Thoracic aorta (tissue), 2 donors: ENCODE data around the gene COPS4. TPM values are rescaled to one million over a fixed set of nuclear protein-coding genes. Genes with fewer than 3 reads are reported as not detected.
A peak's percentile ranks its signal among the peaks of the same experiment; 100 is the strongest.

Source experiments
- ATAC-seq: fragments of 150-250 bp; one replicate; pipeline ENCODE4 v1.8.0; 2017; ENCODE audit warnings: low read depth; ENCODE audit not compliant: insufficient number of reproducible peaks, low FRiP score
- DNase-seq: peaks from one replicate; pipeline ENCODE4 v3.0.0-alpha.2; 2020; ENCODE audit warnings: low spot score
- H3K27ac ChIP-seq, 2 donors: fragments of 200-600 bp; sonication (generic); 1 replicate in 1 of 2; 2 replicates in 1 of 2; pipeline ENCODE4 v1.5.1; 2016; ENCODE audit warnings: mild to moderate bottlenecking in 2 of 2, moderate library complexity in 2 of 2
- H3K27me3 ChIP-seq: fragments of 200-600 bp; sonication (generic); replicated peaks from 2 replicates; pipeline ENCODE4 v1.6.0; 2016; ENCODE audit warnings: mild to moderate bottlenecking; ENCODE audit not compliant: insufficient read depth
- H3K36me3 ChIP-seq: fragments of 200-600 bp; sonication (generic); one replicate; pipeline ENCODE4 v1.5.1; 2016
- H3K4me1 ChIP-seq, 2 donors: fragments of 200-600 bp; sonication (generic); 1 replicate in 1 of 2; 2 replicates in 1 of 2; pipeline versions ENCODE4 v1.5.1 to v1.6.0; 2016; ENCODE audit warnings: low read depth in 2 of 2, mild to moderate bottlenecking in 1 of 2; ENCODE audit not compliant: control insufficient read depth in 1 of 2
- H3K4me3 ChIP-seq: fragments of 200-600 bp; sonication (generic); 2 replicates; pipeline ENCODE4 v1.5.1; 2016; ENCODE audit warnings: mild to moderate bottlenecking
- H3K9me3 ChIP-seq: fragments of 200-600 bp; sonication (generic); 2 replicates; pipeline ENCODE4 v1.5.1; 2016
- total RNA-seq, 2 donors: library from RNA; depleted of rRNA; stranded (reverse); fragments of >200 nt; gene quantifications; one replicate each; pipeline versions ENCODE4 v1.1.0 to v1.2.3, GENCODE V29; 2016
- TF ChIP-seq, protein P1 (sequence below): fragments of 200-600 bp; sonication (generic); IDR thresholded peaks from one replicate; pipeline ENCODE4 v1.5.1; 2019; ENCODE audit warnings: antibody characterized with exemption

The COPS4 gene
- total RNA-seq, 2 donors from 2014 or later = 40.3 to 70.7 TPM

DNA sequence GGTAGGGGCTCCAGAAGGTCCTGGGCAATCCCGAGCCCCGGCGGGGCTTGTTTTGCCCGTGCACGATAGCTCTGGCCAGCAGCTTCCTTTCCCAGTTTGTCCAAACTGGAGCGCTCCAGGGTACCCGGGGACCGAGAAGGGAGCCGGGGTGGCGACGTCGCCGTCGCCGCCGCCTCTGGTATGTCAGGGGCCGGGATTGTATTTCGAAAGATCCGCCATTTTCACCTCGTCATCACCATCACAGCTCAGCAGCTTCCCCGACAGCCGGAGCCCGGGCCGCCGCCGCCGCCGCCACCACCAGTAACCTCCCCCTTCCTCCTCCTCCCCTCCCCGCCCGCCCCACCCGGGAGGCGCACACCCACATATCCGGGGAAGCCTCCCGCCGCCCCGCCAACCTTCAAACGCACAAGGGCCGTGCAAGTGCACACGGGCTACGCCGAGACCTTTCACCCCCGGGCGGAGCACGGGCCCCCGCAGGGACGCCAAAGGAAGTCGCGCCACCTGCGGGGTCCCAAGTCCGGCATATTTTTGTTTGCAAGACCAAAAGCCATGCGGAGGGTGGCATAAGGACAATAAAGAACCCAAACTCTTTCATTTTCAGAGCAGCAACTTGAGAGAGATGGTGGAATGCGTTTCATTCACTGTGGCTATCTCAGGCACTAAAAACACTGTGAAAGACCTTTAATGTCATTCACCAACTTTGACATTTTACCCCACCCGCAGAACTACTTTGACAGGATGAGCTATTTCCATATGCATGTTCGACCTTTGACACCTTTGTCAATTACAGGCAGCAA lies 24.3 kb upstream of the COPS4 start, which contains the start of gene LIN54:
LIN54 (minus strand) TSS at position 302 of the 797 bp plus-strand sequence. CDS start 25,979 bp downstream, outside the sequence.
- Histone ChIP-seq H3K4me3 (peak within 1 kb of the TSS; percentile 97), H3K4me1 (peaks cover 26 to 31% of the 10 kb centered on the region in 2 donors), H3K27ac (peak within 1 kb of the TSS; percentile 93 to 95), H3K27me3 (no peaks in the 10 kb centered on the region), H3K9me3 (no peaks in the 10 kb centered on the region), H3K36me3 (no peaks in the 10 kb centered on the region)
- TF ChIP-seq, protein P1, sequence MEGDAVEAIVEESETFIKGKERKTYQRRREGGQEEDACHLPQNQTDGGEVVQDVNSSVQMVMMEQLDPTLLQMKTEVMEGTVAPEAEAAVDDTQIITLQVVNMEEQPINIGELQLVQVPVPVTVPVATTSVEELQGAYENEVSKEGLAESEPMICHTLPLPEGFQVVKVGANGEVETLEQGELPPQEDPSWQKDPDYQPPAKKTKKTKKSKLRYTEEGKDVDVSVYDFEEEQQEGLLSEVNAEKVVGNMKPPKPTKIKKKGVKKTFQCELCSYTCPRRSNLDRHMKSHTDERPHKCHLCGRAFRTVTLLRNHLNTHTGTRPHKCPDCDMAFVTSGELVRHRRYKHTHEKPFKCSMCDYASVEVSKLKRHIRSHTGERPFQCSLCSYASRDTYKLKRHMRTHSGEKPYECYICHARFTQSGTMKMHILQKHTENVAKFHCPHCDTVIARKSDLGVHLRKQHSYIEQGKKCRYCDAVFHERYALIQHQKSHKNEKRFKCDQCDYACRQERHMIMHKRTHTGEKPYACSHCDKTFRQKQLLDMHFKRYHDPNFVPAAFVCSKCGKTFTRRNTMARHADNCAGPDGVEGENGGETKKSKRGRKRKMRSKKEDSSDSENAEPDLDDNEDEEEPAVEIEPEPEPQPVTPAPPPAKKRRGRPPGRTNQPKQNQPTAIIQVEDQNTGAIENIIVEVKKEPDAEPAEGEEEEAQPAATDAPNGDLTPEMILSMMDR = no peak
- DNase-seq (peak; percentile 53), ATAC-seq (peak; percentile 31)

DNA sequence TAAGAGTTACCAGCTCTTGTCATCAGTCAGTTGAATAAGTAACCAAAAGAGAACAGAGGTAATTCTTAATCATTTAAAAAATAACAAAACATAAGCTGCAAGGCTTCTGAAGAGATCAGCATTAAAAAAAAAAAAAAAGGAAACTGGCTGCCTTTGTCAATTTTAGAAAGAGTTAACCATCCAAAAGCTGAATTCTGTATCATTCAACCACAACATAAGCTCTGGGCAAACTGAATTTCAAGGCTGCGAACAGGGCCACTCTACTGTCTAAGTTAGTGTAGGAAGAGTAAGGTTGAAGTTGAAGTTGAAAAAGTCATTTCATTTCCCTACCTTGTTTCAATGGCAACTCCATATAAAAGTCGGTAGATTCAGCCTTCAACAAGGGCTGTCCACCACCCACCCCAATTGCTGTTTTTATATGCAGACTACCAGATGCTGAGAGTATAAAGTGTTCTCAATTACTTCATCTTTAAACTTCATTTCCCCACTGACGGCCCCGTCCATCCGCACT lies 23.2 kb upstream of the COPS4 start:
- TF ChIP-seq, protein P1 = no peak
- H3K27ac ChIP-seq = peak overlapping the region; percentile 33 to 58
- no peaks in the 10 kb centered on the region for H3K9me3 ChIP-seq
- DNase-seq = no peak
- ATAC-seq = no peak
- H3K36me3 ChIP-seq = no peaks in the 10 kb centered on the region
- no peaks in the 10 kb centered on the region for H3K27me3 ChIP-seq
- H3K4me3 ChIP-seq = peak overlapping the region; percentile 97
- peaks cover 26 to 31% of the 10 kb centered on the region in 2 donors for H3K4me1 ChIP-seq

DNA sequence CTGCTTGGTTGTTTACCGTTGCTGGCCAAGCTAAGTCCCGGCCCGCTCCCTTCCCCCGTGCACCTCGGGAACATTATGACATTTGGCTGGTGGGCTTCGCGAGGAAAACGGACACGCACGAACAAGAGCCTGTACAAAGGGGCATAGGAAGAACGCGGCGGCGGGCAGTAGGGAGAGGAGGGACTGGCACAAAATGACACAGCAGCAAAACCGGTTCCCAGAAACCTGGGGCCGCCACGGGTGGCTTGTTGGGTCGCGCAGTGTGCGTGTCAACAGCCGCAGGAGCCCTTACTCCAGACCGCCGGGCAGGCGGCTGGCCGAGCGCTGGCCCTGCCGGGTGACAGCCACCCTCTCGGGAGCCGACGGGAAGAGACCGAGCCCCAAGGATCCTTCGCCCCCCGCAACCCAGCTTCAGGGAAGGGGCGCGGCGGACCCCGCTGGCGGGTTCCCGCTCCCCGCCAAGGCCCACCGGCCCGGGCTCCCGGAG lies 22.7 kb upstream of the COPS4 start:
- Histone ChIP-seq H3K4me3 (peak overlapping the region; percentile 97), H3K9me3 (no peaks in the 10 kb centered on the region), H3K4me1 (peaks cover 26 to 31% of the 10 kb centered on the region in 2 donors), H3K27ac (peak overlapping the region; percentile 33 to 58), H3K36me3 (no peaks in the 10 kb centered on the region), H3K27me3 (no peaks in the 10 kb centered on the region)
- TF ChIP-seq, protein P1 = no peak
- ATAC-seq (no peak), DNase-seq (no peak)

DNA sequence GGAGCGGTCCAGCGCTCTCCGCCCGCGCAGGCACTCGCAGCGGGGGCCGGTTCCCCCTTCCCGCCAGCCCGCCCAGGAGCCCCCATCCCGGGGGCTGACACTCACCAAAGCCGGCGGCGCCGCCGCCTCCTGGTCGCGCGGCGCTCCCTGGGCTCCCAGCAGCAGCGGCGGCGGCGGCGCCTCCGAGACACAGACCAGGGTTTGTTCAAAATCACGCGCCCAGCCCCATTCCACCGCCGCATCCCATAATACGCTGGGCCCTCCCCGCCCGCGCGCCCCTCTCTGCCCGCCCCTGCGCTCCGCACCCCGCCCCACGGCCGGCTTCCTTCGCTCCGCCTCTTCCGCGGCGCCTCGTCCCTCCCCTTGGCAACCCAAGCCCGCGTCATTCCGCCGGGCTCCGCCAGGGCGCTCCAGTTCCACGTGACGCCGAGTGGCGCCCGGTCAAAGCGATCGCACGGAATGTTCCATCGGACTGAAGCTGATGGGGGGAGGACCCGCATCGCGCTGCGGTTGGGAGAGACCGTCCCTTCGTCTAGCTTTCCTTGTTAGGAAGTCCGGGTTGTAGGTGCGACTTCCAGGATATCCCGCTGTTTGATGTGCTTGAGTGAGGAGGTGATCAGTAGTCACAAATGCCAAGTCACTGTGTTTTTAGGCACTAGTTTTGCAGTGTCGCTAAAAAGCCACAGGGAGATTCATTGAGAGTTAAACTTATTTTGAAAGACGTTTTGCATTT lies 22.1 kb upstream of the COPS4 start:
- TF ChIP-seq, protein P1 = peak; percentile 77
- DNase-seq = peak; percentile 82

DNA sequence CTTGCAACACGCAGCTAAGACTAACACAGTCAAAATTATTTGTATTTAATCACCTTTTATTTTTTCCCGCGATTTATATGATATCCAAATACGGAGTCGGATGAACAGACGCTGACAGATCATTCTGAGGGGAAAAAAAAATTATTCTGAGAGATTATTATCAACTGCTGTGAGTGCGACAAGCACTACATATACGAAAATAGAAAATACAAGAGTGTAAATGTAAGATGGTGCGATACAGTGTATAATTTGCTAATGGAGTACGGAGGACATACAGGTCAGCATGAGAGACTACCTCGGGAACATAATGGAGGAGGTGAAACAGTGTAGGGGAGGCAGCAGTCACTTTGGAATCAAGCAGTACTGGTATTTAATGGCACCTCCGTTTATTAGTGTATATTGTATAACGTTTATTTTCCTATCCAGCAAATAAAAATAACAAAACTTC lies 21.5 kb upstream of the COPS4 start:
- Histone ChIP-seq H3K9me3 (no peaks in the 10 kb centered on the region), H3K27me3 (no peaks in the 10 kb centered on the region), H3K4me1 (peaks cover 25 to 30% of the 10 kb centered on the region in 2 donors), H3K4me3 (peak overlapping the region; percentile 97), H3K27ac (peak overlapping the region; percentile 72 to 76), H3K36me3 (no peaks in the 10 kb centered on the region)
- TF ChIP-seq, protein P1 = no peak
- DNase-seq = no peak
- no peak for ATAC-seq

More for the DNA sequence above, 22.1 kb upstream of the COPS4 start:
- no peaks in the 10 kb centered on the region for H3K27me3 ChIP-seq
- peak; percentile 97 for ATAC-seq
- H3K9me3 ChIP-seq = no peaks in the 10 kb centered on the region
- H3K27ac ChIP-seq = peak overlapping the region; percentile 72 to 76
- H3K36me3 ChIP-seq = no peaks in the 10 kb centered on the region
- H3K4me1 ChIP-seq = peaks cover 26 to 31% of the 10 kb centered on the region in 2 donors
- peak overlapping the region; percentile 97 for H3K4me3 ChIP-seq
